Omental fat pad (tissue), 4 donors: Measurements from ENCODE around the gene PLCB1. TPM values are rescaled to one million over a fixed set of nuclear protein-coding genes. Genes with fewer than 3 reads are reported as not detected.

Experiments used
- ATAC-seq: fragments of 150-250 bp; one replicate; pipeline ENCODE4 v1.9.1; 2016; ENCODE audit warnings: mild to moderate bottlenecking, moderate library complexity; ENCODE audit not compliant: low FRiP score
- DNase-seq: peaks from one replicate; pipeline ENCODE4 v3.0.0-alpha.2; 2019; ENCODE audit warnings: low spot score
- total RNA-seq, 4 donors: library from RNA; depleted of rRNA; stranded (reverse); fragments of >200 nt; gene quantifications; one replicate each; pipeline ENCODE4 v1.1.0, GENCODE V29; 2016
- TF ChIP-seq, protein P1 (sequence below), 3 donors: fragments of 450-650 bp; IDR thresholded peaks; one replicate each; pipeline ENCODE4 v1.5.1; 2016 to 2017; ENCODE audit warnings: antibody characterized with exemption in 3 of 3, mild to moderate bottlenecking in 3 of 3, moderate library complexity in 2 of 3

The PLCB1 gene
- total RNA-seq, 4 donors from 2014 or later: 22.4 to 60.5 (median 36.4) TPM

DNA sequence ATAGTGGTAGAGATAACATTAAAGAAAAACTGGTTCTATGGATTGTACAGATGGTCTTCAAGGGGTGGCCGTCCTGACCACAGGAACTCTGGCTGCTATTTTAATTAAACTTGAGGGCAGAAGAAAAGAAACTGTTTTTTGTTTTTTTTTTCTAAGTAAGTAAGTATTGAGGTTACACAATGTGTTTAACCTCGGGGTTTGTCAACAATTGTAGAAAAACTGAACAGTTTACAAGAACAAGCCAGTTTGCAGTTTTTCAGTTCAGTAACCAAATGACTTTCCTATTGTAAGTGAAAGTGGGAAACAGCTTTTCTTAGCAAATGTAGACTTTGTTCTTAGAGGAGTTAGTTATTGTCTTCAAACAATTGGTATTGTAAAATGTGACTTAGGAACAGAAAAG, 77.0 kb downstream of the PLCB1 start:
- DNase-seq (no peak), ATAC-seq (no peak)
- TF ChIP-seq, protein P1, sequence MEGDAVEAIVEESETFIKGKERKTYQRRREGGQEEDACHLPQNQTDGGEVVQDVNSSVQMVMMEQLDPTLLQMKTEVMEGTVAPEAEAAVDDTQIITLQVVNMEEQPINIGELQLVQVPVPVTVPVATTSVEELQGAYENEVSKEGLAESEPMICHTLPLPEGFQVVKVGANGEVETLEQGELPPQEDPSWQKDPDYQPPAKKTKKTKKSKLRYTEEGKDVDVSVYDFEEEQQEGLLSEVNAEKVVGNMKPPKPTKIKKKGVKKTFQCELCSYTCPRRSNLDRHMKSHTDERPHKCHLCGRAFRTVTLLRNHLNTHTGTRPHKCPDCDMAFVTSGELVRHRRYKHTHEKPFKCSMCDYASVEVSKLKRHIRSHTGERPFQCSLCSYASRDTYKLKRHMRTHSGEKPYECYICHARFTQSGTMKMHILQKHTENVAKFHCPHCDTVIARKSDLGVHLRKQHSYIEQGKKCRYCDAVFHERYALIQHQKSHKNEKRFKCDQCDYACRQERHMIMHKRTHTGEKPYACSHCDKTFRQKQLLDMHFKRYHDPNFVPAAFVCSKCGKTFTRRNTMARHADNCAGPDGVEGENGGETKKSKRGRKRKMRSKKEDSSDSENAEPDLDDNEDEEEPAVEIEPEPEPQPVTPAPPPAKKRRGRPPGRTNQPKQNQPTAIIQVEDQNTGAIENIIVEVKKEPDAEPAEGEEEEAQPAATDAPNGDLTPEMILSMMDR (IDR thresholded peaks at IDR 0.05): no peak

DNA sequence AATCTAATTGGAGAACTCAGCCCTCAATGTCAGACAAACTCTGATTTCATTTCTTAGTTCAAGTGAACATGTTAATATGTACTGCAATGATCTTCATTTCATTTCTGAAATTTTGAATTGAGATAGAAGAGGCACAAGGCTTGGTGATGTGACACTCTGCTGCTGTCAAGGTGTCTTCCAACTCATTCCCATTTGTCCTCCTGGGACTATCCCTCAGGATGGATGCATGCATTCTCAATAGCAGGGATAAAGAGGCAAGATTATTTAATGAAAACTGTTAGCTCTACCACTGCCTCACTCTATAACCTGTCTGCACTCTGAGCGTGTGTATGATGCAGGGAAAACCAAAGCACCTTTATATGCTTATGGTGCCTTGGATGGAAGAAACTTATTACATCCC, 78.7 kb downstream of the PLCB1 start:
- DNase-seq (no peak), ATAC-seq (no peak)
- TF ChIP-seq, protein P1 (IDR thresholded peaks at IDR 0.05): no peak

DNA sequence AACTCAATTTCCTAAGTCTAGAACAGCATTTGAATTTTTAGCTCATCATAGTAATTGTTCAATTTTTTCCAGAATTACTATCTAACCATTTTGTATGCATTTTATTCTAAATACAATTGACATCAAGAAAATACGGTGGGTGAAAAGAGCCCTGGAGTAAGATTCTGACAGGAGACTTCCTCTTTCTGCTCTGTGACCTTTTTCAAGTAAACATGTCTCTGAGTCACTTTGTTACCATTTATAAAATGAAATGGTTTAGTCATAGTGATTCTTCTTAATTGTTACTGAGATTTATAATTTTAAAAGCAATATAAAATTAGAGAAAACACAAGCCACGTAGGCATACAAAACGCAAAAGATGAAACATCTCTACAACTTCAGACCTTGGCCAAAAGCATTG, 80.2 kb downstream of the PLCB1 start:
- TF ChIP-seq, protein P1 (IDR thresholded peaks at IDR 0.05): no peak
- DNase-seq: no peak
- no peak for ATAC-seq

- DNase-seq: no peak
- no peak for ATAC-seq
- TF ChIP-seq, protein P1 (IDR thresholded peaks at IDR 0.05): no peak
These were observed 81.2 kb downstream of the PLCB1 start for GRCh38 chr20:8213270-8213669.

DNA sequence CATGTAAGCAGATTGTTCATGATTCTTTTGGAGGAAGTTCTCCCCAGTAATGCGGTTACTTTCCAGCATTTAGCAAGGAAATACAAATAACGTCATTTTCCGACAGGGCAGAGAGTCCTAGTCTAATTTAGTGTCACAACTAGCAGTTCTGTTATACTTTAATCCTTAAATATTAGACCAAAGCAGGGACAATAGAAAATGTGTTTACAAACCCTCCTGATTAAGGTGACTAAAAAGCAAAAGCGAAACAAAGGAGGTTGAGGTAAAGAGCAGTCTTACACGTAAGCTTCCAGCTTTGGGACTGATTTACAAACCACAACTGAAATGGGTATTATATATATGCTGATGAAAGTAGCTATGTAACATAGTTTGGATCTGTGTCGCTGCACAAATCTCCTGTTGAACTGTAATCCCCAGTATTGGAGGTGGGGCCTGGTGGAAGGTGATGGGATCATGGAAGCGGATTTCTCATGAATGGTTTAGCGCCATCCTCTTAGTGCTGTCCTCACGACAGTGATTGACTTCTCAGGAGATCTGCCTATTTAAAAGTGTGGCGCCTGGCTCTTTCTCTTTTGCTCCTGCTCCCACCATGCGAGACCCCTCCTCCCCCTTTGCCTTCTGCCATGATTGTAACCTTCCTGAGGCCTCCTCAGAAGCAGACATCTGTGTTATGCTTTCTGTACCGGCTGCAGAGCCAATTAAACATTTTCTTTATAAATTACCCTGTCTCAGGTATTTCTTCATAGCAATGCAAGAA, 81.9 kb downstream of the PLCB1 start:
- DNase-seq (no peak), ATAC-seq (no peak)
- TF ChIP-seq, protein P1 (IDR thresholded peaks at IDR 0.05): no peak

DNA sequence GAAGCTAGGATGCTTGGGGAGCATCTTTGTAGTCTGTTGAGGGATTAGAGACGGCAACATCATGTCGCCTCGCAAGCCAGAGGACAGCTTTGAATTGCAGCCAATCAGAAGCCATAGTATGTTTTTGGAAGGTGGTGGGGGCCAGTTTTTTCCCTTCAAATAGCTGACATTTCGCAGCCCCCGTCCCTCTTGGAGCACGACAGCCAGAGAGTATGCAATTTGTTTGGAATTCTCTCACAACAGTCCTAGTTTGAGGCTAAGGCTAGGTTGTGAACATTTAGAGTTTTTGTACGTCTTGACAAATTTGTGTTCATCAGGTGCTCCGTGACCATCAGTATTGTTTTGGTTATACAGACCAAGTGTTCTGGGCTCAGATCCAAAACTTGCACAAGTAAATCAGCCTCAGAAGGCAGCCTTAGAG, 83.3 kb downstream of the PLCB1 start:
- ATAC-seq: no peak
- DNase-seq: no peak
- TF ChIP-seq, protein P1 (IDR thresholded peaks at IDR 0.05): no peak
